HG03457 (cell line): Measurements from ENCODE around the gene NKAIN2.

ENCODE experiments used
- ATAC-seq: cut with Tn5 transposase; IDR thresholded peaks from one replicate; pipeline ENCODE4 v1.9.1; 2021; ENCODE audit warnings: moderate number of reproducible peaks; ENCODE audit not compliant: unreplicated experiment

Gene NKAIN2

DNA sequence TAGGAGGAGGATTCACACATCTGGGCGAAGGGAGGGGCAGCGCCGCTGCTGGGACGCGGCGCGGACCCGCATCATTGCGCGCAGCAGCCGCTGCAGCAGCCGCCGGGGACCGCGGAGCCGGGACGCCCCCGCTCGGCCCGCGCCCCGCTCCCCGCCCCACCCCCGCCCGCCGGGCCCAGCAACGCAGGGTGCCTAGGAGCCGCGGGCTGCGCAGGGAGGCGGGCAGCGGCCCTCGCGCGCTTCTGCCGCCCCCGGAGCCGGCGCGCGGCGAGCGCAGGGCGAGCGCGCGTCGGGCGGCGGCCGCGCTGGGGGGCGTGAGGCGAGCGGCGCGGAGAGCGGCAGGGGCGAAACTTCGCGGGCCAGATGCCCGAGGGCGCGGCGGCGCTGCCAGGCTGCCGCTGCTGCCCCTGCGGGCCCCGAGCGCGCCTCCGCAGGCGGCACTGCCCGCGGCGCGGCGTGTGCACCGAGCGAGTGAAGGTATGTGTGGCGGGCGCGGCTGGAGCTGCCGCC is at the start of gene NKAIN2:
NKAIN2 (plus strand) TSS at position 362 of the 510 bp plus-strand sequence.
- no peak for ATAC-seq

DNA sequence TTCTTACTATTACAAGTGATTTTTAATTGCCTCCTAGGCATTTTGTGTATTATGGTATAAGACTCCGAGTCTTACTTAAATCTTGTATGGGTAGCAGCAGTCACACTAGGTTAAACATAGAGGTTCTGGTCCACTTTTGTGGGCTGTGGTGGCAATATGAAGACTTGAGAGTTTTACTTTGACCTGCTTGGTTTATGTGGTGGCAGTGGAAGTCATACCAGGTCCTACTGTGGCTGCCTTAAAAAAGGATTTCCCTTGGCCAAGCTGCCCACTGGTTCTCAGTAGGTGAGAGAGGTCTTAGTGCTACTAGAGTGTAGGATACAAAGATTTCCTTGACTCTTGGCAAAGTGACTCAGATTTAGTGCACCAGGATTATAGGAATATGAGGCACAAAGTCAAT is 44.2 kb upstream of the NKAIN2 start:
- ATAC-seq = no peak

DNA sequence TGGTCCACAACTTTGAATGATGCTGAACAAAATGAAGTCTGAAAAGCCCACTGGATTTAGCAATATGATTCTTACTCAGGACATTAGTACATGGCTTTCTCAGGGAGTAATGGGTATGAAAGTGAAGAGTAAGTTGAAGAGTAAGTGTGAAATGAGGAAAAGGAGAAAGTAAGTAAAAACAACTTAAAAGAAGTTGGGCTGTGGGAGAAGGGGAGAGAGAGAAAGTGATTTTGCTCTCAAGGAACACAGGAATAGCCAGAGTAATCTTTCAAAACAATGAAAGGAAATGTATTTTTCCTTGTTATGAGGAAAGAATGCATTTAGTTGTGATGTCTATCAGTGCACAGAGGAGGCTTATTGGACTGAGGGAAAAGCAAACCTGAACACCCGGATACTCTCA is 39.8 kb upstream of the NKAIN2 start:
- no peak for ATAC-seq

DNA sequence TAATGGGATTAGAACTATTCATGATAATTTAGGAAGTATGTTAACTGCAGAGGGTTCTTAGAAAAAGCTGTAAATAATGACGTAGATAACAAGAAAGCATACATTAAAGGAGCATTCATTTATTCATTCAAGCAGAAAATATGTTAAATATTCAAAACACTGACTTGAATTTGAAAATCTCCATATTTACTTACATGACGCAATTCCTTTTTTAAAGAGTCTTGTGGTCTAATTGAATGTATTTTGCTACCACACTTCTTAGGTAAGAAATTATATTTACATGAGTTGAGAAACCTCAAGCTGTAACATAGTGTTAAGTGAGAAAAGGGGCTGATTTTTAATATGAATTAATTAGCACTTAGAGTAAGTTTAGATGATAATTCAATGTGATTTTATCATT is 38.9 kb upstream of the NKAIN2 start:
- no peak for ATAC-seq

DNA sequence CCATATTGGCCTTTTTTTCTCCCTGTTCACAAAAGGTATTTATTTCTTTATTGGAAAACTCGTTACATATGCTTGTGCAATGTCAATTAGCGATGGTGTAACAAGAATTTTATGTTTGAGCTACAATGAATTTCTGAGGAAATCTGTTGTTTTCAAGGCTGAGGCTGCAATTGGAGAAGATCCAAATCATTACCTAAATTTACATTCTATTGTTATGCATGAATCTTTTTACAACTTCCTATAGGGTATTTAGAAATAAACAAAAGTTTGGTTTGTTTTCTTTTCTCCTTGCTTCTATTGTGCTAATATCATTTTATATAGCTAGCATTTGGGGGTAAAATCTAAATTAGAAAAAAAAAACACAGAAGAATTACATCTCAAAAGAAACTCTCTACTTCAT is 34.7 kb upstream of the NKAIN2 start:
- ATAC-seq = no peak

DNA sequence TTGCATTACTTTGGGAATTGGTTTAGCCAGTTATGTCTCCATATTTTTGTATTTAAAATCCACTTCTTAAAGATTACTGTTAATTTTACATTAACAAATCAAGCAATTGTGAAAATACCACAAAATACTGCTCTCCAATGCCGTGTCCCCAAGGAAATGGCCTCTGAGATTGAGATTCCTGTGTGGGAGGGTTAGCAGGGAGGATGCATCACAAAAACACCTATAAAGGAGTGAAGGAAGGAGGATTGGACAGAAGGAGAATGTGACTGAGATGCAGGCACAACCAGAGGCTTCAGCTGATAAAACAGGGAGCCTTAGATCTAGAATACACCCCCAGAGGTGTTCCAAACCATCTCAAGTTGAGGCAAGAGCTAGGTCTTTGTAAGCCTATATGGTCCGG is 34.2 kb upstream of the NKAIN2 start:
- no peak for ATAC-seq

DNA sequence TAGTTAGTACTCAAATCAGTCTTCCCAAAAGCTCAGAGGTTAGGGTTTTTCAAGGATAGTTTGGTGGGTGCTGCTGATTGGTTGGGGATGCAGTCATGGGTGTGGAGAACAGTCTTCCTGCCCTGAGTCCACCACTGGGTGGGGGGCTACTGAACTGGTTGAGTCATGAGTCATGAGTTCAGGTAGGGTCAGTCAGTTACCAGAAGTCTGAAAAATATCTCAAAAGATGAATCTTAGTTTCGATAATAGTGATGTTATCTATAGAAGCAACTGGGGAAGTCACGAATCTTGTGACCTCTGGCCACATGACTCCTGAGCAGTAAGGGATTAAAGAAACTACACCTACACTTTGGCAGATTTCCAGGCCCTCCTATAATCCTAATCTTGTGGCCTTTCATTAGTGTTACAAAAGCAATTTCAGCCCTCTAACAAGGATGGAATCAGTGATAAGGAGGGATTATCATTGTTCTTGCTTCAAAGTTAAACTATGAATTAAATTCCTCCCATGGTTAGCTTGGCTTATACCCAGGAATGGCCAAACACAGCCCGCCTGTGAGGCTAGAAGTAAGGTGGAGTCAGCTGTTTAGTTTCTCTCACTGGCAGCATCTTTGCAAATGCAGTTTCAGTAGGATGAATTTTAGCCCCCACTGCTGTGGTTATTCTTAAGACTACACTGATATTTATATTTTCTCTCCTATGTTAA is 33.3 kb upstream of the NKAIN2 start:
- no peak for ATAC-seq

DNA sequence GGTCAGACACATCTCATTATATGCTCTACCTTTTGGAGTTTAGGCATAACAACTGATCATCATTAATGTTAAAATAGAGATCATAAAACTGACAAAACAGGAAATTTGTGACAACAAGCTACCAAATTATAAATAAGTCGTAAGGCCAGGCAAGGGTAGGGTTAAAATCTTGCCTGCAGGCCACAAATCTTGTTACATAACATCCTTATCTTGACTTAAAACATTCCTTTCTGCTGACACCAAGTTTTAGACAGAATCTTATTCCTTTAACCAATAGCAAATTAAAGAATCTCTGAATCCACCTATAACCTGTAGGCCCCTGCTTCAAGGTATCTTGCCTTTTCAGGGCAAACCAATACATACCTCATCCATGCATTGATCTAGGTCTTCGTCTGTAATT is 32.5 kb upstream of the NKAIN2 start:
- no peak for ATAC-seq

DNA sequence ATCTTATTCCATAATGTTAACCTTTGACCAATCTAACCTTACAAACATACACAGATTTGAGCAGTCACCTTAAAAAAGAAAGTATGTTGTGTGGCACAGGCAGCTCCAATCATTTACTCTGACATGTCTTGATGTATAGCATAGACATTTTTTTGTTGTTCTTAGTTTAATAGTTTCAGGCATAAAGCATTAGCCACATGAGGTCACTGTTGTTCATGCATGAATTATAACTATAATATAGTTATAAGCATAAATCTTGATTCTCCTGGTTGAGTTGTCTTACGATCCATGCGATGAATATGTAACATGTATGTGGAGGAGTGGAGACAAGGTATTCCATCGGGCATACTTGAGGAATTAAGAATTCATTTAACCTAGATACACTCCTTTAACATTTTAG is 26.1 kb upstream of the NKAIN2 start:
- ATAC-seq = no peak

DNA sequence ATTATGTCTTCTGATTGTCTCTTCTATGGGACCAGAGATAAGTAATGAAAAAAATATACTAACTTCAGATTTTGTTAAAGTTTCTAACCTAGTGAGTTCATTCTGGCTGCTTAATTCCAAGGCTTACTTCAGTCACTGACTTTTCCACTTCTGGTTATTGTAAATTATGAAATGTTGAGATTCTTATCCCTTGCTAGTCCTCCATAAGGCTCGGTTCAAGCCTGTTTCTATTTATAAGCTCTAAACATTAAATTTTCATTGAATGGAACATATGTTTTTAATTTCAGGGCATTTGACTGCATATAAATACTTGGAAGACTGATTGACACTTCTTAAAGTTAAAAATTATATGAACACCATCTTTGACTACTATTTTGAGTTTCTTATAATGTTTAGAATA is 23.6 kb upstream of the NKAIN2 start:
- ATAC-seq = no peak

DNA sequence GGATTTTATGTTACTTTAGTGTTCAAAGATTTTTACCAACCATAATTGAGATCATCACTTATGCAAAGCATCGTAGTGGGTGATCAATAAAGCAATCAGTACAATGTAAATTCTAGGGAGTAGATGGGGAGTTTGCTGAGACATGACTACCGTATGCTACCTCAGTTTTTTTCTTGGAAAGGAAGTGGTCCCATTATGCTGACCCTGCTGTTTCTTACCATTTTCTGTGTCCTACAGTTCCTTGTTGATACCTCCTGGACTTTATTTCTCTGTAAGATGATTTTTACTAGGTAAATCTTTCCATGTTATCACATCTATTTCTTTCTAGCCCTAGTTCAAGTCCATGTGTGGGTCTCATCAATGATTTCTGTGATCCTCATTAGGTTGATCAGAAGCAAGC is 19.3 kb upstream of the NKAIN2 start:
- ATAC-seq = no peak

DNA sequence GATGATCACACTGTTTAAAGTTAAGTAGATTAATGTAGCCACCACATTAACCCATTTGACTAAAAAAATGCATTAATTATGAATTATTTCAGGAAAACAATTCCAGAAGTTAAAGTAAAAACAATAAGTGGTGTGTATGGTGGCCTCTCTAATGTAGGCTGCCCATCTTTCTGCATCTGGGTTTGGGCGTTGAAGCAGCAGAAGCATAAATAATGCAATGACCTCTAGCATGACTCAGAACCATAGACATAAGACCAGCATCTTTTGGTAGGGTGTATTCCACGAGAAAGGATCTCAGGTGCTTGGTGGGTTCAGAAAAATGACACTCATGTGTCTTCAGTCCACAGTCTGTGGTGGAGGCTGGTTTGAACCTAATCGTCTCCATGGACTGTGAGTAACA is 18.6 kb upstream of the NKAIN2 start:
- ATAC-seq = no peak

DNA sequence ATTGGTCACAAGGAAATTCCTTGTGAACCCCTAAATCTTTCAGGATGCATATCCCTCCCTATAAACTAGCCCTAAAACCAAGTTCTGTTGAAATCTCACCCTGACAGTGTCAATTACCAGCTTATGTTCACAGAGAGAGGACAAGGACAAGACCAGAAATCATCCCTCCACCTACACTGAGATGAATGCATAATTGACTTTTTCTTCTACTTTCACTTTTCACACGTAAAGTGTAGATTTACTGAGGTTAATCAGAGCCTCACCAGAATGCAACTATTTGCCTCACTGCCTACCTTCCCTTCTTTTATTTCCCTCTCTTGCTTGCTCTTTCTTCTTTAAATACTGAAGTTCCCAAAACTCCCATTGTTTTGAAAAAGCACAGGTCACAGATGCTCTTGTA is 15.3 kb upstream of the NKAIN2 start:
- no peak for ATAC-seq

DNA sequence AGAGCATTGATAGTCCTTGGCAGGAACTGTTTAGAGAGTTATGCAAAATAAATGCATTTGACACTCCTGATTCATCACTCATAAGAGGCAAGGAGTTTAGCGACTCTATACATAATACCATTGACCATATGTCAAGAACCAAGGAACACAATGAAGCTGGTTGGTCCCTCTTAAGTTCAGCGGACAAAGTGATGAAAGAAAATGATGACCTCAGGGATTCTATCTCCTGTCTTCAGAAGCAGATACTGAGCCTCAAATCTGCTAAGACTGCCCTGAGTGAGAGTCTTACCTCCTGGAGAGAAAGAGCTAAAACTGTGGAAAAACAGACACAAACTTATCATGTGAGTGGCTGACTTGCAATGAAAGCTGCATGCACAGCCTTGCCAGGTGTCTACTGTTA is 9.5 kb upstream of the NKAIN2 start:
- no peak for ATAC-seq

DNA sequence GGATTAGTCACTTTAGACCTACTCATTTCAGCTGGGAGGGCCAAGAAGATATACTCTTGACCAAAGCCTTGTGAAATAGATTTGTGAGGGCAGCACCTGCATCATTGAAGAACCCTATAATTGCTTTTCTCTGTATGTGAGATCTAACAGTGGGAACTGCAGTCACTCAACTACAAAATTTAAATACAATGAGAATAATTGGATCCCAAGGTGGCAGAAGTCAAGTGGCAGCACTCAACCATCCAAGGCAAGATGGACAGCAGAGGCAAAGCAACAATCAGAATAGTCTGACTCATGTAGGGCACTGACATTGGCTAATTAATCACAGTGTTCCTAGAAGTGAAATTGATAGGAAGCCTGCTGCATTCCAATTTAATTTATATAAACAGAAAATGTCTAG is 8.9 kb upstream of the NKAIN2 start:
- ATAC-seq = no peak

DNA sequence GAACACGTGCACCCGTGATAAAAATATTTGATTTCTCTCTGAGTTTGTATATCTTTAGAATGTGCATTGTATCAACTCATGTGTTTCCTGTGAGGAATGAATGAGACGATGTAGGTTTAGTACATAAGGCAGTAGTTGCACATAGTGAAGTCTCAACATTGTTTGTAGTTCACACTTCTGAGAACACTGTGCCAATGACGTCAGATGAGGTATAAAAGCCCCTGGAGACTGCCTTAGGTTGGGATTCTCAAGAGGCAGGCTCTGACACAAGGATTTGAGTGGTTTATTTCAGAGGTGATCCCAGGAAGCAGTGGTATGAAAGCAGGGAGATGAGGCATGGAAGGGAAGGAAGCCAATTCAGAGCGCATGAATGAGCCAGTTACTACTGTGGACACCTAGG is 2.6 kb upstream of the NKAIN2 start:
- ATAC-seq = no peak

DNA sequence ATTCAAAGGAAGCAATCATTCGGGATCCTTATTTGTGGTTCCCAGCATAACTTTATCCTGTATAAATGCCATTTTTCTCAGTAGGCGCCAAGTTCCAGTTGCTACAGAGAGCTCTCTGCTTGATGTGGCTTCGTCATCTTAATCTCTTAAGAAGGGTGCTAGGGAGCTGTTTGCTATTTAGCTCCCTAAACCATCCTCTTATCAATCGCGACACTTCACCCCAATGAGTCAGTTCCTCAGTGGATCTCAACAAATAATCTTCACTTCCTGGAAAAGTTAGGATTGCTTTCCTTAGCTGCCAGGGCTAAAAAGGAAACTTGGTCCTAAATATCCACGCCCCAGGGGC is 1.3 kb upstream of the NKAIN2 start:
- ATAC-seq = no peak

DNA sequence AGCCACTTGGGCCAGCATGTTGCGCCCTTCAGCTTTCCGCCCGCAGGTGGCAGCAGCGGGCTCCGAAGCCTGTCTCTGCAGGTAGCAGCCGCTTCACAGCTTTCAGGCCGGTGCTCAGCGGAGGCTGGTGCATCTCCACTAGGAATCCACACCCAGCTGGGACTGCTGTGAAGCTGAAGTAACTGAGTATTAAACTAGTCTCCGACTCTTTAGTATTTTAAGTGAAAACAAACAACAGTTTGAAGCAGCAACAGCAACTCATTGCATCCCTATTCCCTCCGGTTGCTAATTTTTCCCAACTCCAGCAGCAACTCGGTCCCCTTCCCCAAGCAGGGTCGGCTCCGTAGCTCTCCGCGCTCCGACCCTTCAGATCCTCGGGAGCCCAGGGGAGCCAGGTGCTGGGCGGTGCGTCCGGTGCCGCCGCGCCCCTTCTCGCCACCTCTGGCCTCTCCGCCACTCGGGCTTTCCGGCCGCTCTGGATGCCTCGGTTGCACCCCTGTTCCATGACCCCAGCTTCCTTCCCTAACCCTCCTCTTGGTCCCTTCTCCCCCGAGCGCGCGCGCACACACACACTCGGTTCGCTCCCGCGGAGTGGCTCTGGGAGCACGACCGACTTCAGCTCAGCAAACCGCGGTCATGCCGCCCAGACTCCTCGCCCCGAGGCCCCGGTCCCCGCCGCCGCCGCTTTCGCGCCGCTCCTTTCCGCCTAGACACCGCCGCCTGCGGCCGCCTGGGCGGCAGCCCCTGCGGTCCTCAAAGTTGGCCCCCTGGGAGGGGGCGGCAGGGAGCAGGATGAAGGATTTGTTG is 765 bp upstream of the NKAIN2 start:
- ATAC-seq = peak; percentile 96

DNA sequence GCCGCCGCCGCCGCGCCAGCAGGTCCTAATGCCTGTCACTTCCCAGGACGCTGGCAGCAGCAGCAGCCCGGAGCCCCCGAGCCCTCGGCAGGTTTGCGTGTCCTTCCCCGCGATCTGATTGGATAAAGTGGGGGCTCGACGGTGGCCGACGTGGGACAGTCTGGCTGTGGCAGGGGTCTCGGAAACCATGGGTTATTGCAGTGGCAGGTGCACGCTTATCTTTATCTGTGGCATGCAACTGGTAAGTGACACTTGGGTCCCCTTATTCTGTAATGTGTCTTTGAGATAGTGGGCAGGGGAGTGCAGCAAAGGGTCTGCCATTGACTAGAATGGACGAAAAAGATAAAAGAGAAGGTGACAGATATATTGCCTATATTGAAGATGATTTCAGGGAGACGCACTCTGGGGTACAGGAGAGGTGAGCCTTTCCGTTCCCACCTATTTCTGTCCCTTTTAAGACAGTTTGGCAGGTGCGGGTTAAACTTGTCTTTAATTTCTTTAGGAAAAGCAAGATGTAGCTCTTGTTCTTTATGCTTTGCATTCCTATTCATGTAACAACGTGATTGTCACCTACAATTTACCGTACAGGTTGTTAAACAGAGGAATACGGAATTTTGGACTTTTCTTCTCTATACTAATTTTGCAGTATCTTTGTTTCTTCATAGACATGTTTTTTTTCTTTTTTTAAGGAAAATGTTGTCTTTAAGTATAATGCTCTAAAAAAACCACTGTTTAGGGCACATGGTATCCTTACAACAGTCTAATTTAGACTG is 535 bp downstream of the NKAIN2 start:
- no peak for ATAC-seq

DNA sequence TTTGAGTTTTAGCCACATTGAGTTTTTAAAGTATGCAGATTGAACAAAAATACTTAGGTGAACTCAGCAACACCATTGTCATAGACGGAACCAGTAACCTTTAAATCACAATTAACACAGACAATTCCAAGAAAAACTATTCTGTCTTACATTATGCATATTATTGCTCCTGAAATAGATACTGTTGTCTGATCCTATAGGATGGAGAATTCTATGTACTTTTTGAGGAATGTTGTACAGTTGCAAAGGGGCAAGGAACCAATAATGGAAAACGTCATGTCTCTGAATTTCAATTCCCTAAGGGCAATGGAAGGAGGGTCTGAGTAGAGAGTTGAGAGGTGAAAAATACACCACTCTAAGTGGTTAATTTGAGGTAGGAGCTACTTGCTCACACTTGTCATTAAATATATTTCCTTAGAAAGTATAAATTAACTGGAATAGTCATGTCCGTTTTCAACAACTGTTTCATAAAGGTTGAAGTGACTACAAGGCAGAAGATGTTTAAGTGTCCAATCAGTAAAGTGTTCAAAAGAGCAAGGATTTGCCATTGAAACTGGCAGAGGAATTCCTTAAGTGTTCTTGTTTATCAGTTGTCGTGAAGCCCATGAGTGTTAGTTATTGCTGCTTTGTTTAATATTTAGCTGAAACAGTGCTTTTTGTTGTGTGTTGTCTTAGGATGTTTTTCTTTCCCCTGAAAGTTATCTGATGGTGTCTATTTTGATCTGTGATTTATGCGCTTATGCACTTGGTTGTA is 1.3 kb downstream of the NKAIN2 start:
- no peak for ATAC-seq

DNA sequence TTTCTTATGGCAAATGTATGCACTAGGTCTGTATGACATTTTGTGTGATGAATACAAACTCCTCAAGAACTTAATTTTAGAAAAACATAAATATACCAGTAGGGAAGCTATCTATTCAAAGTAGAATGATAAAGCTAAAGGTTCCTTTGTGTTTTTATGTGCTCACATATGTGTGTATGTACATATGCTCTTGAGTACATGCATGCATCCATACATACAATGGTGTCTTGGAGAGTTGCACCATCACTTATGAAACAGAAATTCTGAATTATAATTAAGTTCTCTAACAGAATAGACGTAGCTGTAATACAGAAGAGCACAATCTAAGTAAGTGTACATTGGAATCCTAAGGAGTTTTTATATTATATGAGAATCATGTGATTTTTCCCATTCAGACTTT is 2.3 kb downstream of the NKAIN2 start:
- no peak for ATAC-seq
